CD14-positive monocyte (primary cell): Measurements from ENCODE around the gene GAA. TPM values are rescaled to one million over a fixed set of nuclear protein-coding genes. Genes with fewer than 3 reads are reported as not detected.

Source experiments
- DNase-seq, 3 donors: peaks; one replicate each; pipeline ENCODE4 v3.0.0-alpha.2; 2011 to 2022
- H2AFZ ChIP-seq: 2 replicates; pipeline ENCODE4 v1.6.0; 2012; ENCODE audit warnings: mild to moderate bottlenecking, low read depth, low read length, inconsistent platforms; ENCODE audit not compliant: insufficient read depth, poor library complexity, severe bottlenecking
- H3K27ac ChIP-seq, 2 donors: 1 replicate in 1 of 2; 2 replicates in 1 of 2; pipeline ENCODE4 v1.5.1; 2012 to 2013; ENCODE audit warnings: low read length in 2 of 2, control low read depth in 1 of 2, inconsistent platforms in 1 of 2, low read depth in 1 of 2, mild to moderate bottlenecking in 1 of 2
- H3K27me3 ChIP-seq, 2 donors: one replicate each; pipeline versions ENCODE4 v1.6.0 to v1.6.1; 2011 to 2013; ENCODE audit warnings: low read length in 2 of 2; ENCODE audit not compliant: control insufficient read depth in 2 of 2, insufficient read depth in 2 of 2
- H3K36me3 ChIP-seq, 2 donors: replicated peaks in 1 of 2; 1 replicate in 1 of 2; 2 replicates in 1 of 2; pipeline versions ENCODE4 v1.5.1 to v1.6.1; 2012 to 2013; ENCODE audit warnings: low read length in 2 of 2, control low read depth in 1 of 2, inconsistent platforms in 1 of 2, mild to moderate bottlenecking in 1 of 2; ENCODE audit not compliant: insufficient read depth in 2 of 2, control insufficient read depth in 1 of 2
- H3K4me1 ChIP-seq, 2 donors: 1 replicate in 1 of 2; 2 replicates in 1 of 2; pipeline versions ENCODE4 v1.5.1 to v1.6.1; 2012 to 2013; ENCODE audit warnings: low read length in 2 of 2, control low read depth in 1 of 2, inconsistent platforms in 1 of 2, mild to moderate bottlenecking in 1 of 2, moderate library complexity in 1 of 2; ENCODE audit not compliant: insufficient read depth in 2 of 2, control insufficient read depth in 1 of 2
- H3K4me2 ChIP-seq: replicated peaks from 2 replicates; pipeline ENCODE3; 2012; ENCODE audit warnings: low read length, moderate library complexity, mild to moderate bottlenecking; ENCODE audit not compliant: poor library complexity, severe bottlenecking; ENCODE audit errors: extremely low read depth
- H3K4me3 ChIP-seq, 3 experiments: fragments of 200-600 bp in 1 of 3; sonication (generic) in 1 of 3; replicated peaks in 1 of 3; 1 replicate in 2 of 3; 2 replicates in 1 of 3; pipeline ENCODE4 v1.5.1; 2011 to 2013; ENCODE audit warnings: low read length in 3 of 3, mild to moderate bottlenecking in 3 of 3, control low read depth in 2 of 3, low read depth in 2 of 3, inconsistent platforms in 1 of 3, moderate library complexity in 1 of 3
- H3K79me2 ChIP-seq: 2 replicates; pipeline ENCODE4 v1.6.0; 2012; ENCODE audit warnings: mild to moderate bottlenecking, control low read depth, inconsistent platforms, low read length, moderate library complexity; ENCODE audit not compliant: insufficient read depth
- H3K9ac ChIP-seq: 2 replicates; pipeline ENCODE4 v1.6.0; 2017; ENCODE audit warnings: low read length, mild to moderate bottlenecking; ENCODE audit not compliant: insufficient read depth, poor library complexity, severe bottlenecking
- H3K9me3 ChIP-seq, 2 donors: replicated peaks in 1 of 2; 1 replicate in 1 of 2; 2 replicates in 1 of 2; pipeline versions ENCODE4 v1.5.1 to v1.6.1; 2012 to 2013; ENCODE audit warnings: low read length in 2 of 2, control low read depth in 1 of 2; ENCODE audit not compliant: control insufficient read depth in 1 of 2, insufficient read depth in 1 of 2
- H4K20me1 ChIP-seq: 2 replicates; pipeline ENCODE4 v1.6.0; 2012; ENCODE audit warnings: mild to moderate bottlenecking, low read length, control low read depth, moderate library complexity; ENCODE audit not compliant: insufficient read depth
- H3K27ac Mint-ChIP-seq, 7 donors: one replicate each; pipeline ENCODE4 v1.8.0; 2020; ENCODE audit warnings: mild to moderate bottlenecking in 7 of 7, mixed read lengths in 7 of 7, moderate library complexity in 6 of 7, inconsistent platforms in 2 of 7
- H3K27me3 Mint-ChIP-seq, 3 donors: one replicate each; pipeline ENCODE4 v1.8.0; 2021 to 2022; ENCODE audit warnings: low read depth in 3 of 3, mild to moderate bottlenecking in 3 of 3, mixed read lengths in 3 of 3, moderate library complexity in 3 of 3, inconsistent platforms in 1 of 3
- H3K36me3 Mint-ChIP-seq, 2 donors: one replicate each; pipeline ENCODE4 v1.8.0; 2020; ENCODE audit warnings: mixed read lengths in 2 of 2, inconsistent platforms in 1 of 2, mild to moderate bottlenecking in 1 of 2
- H3K4me1 Mint-ChIP-seq: one replicate; pipeline ENCODE4 v1.8.0; 2020; ENCODE audit warnings: mild to moderate bottlenecking, mixed read lengths
- H3K4me3 Mint-ChIP-seq, 2 donors: one replicate each; pipeline ENCODE4 v1.8.0; 2020; ENCODE audit warnings: mild to moderate bottlenecking in 2 of 2, mixed read lengths in 2 of 2, moderate library complexity in 1 of 2
- H3K9me3 Mint-ChIP-seq, 7 donors: one replicate each; pipeline ENCODE4 v1.8.0; 2020 to 2022; ENCODE audit warnings: mixed read lengths in 7 of 7, mild to moderate bottlenecking in 6 of 7, moderate library complexity in 6 of 7, inconsistent platforms in 2 of 7
- WGBS: methylation state at CpG from one replicate; pipeline ENCODE4 v1.1.5; 2013; ENCODE audit warnings: missing lambda C conversion rate; ENCODE audit not compliant: insufficient coverage; 5-methylcytosine and 5-hydroxymethylcytosine counted together
- intact Hi-C, 2 donors: fragments of 100-400 bp; cut with micrococcal nuclease; formaldehyde crosslinking; loops; one replicate each; pipeline versions ENCODE4 v1.15.0 to v1.15.1; 2023
- polyA plus RNA-seq, 3 donors: library from polyadenylated mRNA; depleted of rRNA in 1 of 3; unstranded in 2 of 3; stranded (reverse) in 1 of 3; fragments of 300-500 nt in 2 of 3; fragments of >200 nt in 1 of 3; fragmentation: Illumina TruSeq in 2 of 3; gene quantifications; 1 replicate in 2 of 3; 2 replicates in 1 of 3; pipeline ENCODE4 v1.2.3, GENCODE V29; 2012 to 2021
- TF ChIP-seq, protein P1 (sequence below): fragments of 200-600 bp; IDR thresholded peaks from one replicate; pipeline ENCODE4 v1.8.0; 2022; ENCODE audit warnings: antibody characterized with exemption, mild to moderate bottlenecking

The GAA gene
- polyA plus RNA-seq, 3 donors = 116 to 140 (median 120) TPM

DNA sequence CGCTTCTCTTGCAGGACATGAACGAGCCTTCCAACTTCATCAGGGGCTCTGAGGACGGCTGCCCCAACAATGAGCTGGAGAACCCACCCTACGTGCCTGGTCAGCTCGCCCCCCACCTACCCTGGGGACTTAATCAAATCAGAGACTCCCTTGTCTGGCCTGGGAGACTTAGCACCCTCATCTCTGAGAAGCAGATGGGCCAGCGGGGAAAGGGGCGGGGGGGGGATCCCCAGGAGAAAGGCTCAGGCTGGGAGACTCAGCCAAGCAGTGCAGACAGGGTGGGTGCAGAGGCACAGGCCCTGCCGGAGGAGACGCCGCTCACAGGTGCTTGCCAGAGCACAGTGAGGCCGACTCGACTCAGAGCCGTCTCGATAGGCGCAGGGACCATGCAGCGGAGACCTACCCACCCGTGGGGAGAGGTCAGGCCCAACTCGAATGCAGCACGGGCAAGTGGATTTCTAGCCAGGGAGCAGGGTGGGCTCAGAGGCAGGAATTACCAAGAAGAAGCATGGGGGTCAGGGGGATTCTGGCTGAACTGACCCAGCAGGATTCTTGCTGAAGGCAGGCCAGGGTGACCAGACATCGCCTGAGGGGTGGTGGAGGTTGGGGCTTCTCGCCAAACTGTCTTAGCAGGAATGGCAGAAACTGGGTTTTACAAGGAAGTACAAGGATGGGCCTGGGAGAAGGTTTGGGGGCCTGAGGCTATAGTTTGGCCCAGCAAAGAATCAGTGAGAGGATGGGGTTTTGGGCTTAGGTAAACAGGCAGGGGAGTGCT, 9.7 kb downstream of the GAA start:
- H3K27me3 Mint-ChIP-seq = no peaks in the 10 kb centered on the region
- no peaks in the 10 kb centered on the region for H3K4me1 ChIP-seq
- H3K4me1 Mint-ChIP-seq = no peaks in the 10 kb centered on the region
- peaks cover 48 to 90% of the 10 kb centered on the region in 2 donors for H3K36me3 Mint-ChIP-seq
- peak overlapping the region in 1 of 7 donors; percentile 64 for H3K27ac Mint-ChIP-seq
- no peak overlapping the region for H3K4me2 ChIP-seq
- no peaks in the 10 kb centered on the region for H3K79me2 ChIP-seq
- H3K9ac ChIP-seq = no peak overlapping the region
- no peak overlapping the region for H3K4me3 Mint-ChIP-seq
- 95% methylated on average over 21 of the region's 21 CpGs for WGBS
- no peak overlapping the region for H2AFZ ChIP-seq
- TF ChIP-seq, protein P1, sequence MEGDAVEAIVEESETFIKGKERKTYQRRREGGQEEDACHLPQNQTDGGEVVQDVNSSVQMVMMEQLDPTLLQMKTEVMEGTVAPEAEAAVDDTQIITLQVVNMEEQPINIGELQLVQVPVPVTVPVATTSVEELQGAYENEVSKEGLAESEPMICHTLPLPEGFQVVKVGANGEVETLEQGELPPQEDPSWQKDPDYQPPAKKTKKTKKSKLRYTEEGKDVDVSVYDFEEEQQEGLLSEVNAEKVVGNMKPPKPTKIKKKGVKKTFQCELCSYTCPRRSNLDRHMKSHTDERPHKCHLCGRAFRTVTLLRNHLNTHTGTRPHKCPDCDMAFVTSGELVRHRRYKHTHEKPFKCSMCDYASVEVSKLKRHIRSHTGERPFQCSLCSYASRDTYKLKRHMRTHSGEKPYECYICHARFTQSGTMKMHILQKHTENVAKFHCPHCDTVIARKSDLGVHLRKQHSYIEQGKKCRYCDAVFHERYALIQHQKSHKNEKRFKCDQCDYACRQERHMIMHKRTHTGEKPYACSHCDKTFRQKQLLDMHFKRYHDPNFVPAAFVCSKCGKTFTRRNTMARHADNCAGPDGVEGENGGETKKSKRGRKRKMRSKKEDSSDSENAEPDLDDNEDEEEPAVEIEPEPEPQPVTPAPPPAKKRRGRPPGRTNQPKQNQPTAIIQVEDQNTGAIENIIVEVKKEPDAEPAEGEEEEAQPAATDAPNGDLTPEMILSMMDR = no peak
- peak in 1 of 3 donors; percentile 2 for DNase-seq
- H3K36me3 ChIP-seq = peaks cover 45 to 71% of the 10 kb centered on the region in 2 donors
- intact Hi-C loops = no loop called here
- H3K9me3 Mint-ChIP-seq = peaks cover 0 to 2% (median 0%) of the 10 kb centered on the region in 7 donors
- no peaks in the 10 kb centered on the region for H3K9me3 ChIP-seq
- no peak overlapping the region for H3K4me3 ChIP-seq
- no peak overlapping the region for H3K27ac ChIP-seq
- H3K27me3 ChIP-seq = no peaks in the 10 kb centered on the region
- H4K20me1 ChIP-seq = peaks cover under 1% of the 10 kb centered on the region

DNA sequence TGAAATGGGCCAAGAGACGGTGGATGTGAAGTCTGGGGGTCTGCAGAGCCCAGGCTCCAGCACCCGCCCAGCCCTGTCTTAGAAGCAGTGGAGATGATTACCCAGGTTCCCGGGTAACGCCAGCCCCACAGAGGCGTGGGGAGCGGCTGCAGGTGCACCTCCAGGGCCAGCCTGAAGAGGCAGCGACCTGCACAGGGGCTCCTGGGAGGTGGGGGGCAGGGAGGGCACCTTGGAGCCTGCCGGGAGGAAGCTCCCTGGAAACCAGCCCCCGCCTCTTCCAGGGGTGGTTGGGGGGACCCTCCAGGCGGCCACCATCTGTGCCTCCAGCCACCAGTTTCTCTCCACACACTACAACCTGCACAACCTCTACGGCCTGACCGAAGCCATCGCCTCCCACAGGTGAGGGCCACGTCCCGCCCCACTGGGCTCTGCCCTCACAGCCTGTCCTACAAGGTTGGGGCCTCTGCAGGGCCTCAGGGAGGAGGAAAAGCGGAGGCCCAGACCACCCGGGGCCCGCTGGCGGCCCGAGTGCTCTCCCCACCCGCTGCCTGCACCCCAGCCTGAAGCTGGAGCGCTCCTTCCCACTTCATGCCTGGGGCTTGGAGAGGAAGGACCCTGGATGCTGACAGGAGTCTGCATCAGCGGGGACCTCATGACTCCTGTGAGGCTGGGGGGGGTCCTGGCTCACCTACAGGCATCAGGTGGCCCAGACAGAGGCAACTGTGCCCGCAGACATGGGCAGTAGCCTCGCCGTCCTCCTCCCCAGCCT, 10.5 kb downstream of the GAA start:
- H3K27me3 ChIP-seq = no peaks in the 10 kb centered on the region
- TF ChIP-seq, protein P1 = no peak
- H3K36me3 ChIP-seq = peaks cover 44 to 68% of the 10 kb centered on the region in 2 donors
- no peaks in the 10 kb centered on the region for H3K79me2 ChIP-seq
- no peak overlapping the region for H2AFZ ChIP-seq
- H3K9ac ChIP-seq = no peak overlapping the region
- 94% methylated on average over 13 of the region's 26 CpGs for WGBS
- Mint-ChIP-seq H3K4me1 (no peaks in the 10 kb centered on the region), H3K27me3 (no peaks in the 10 kb centered on the region), H3K9me3 (peaks cover 0 to 2% (median 0%) of the 10 kb centered on the region in 7 donors), H3K36me3 (peaks cover 55 to 90% of the 10 kb centered on the region in 2 donors), H3K4me3 (no peak overlapping the region), H3K27ac (no peak overlapping the region)
- H4K20me1 ChIP-seq = no peaks in the 10 kb centered on the region
- no peaks in the 10 kb centered on the region for H3K9me3 ChIP-seq
- no peak overlapping the region for H3K4me3 ChIP-seq
- no peaks in the 10 kb centered on the region for H3K4me1 ChIP-seq
- H3K27ac ChIP-seq = no peak overlapping the region
- H3K4me2 ChIP-seq = no peak overlapping the region
- intact Hi-C loops = no loop called here
- DNase-seq = no peak
